Measurements from ENCODE around the gene MYOZ1.
"Not testable (repeated sequence)": the region's sequence is repeated elsewhere in the genome, so short reads cannot be mapped to it uniquely, and the experiment has no call there.

The MYOZ1 gene

GRCh38 chr10:73641328-73642060, at the start of gene MYOZ1:
Gene MYOZ1, minus strand, starts transcription at chr10:73641474. Its CDS starts 1,457 bp downstream, at chr10:73640017.
- no peak for DNase-seq (ENCODE audit: low read depth in 2 of 2)

GRCh38 chr10:73690755-73691154, 49.5 kb upstream of the MYOZ1 start:
- DNase-seq (ENCODE audit: low read depth in 2 of 2), result not testable (repeated sequence)

GRCh38 chr10:73689596-73689995, 48.3 kb upstream of the MYOZ1 start:
- not testable (repeated sequence) for DNase-seq (ENCODE audit: low read depth in 2 of 2)

- DNase-seq (ENCODE audit: low read depth in 2 of 2), result not testable (repeated sequence)
Observed at GRCh38 chr10:73687641-73688040, 46.4 kb upstream of the MYOZ1 start.

- DNase-seq (ENCODE audit: low read depth in 2 of 2), result not testable (repeated sequence)
Observed at GRCh38 chr10:73674546-73674945, 33.3 kb upstream of the MYOZ1 start.

- DNase-seq (ENCODE audit: low read depth in 2 of 2), result not testable (repeated sequence)
Observed at GRCh38 chr10:73668378-73668777, 27.1 kb upstream of the MYOZ1 start.

- DNase-seq (ENCODE audit: low read depth in 2 of 2), result not testable (repeated sequence)
Observed at GRCh38 chr10:73666153-73666809, 25.0 kb upstream of the MYOZ1 start.

- not testable (repeated sequence) for DNase-seq (ENCODE audit: low read depth in 2 of 2)
Observed at GRCh38 chr10:73665581-73665980, 24.3 kb upstream of the MYOZ1 start.

- not testable (repeated sequence) for DNase-seq (ENCODE audit: low read depth in 2 of 2)
Observed at GRCh38 chr10:73664156-73665040, 23.1 kb upstream of the MYOZ1 start.

GRCh38 chr10:73663621-73664020, 22.3 kb upstream of the MYOZ1 start:
- DNase-seq (ENCODE audit: low read depth in 2 of 2), result not testable (repeated sequence)

- DNase-seq (ENCODE audit: low read depth in 2 of 2), result not testable (repeated sequence)
Observed at GRCh38 chr10:73662705-73663104, 21.4 kb upstream of the MYOZ1 start.

- DNase-seq (ENCODE audit: low read depth in 2 of 2), result no peak
Observed at GRCh38 chr10:73655990-73656298, 14.7 kb upstream of the MYOZ1 start, which contains the start of gene SYNPO2L. Gene SYNPO2L, minus strand, starts transcription at chr10:73656029. Its CDS starts 107 bp downstream, at chr10:73655922.

GRCh38 chr10:73655257-73655989, 14.1 kb upstream of the MYOZ1 start:
- no peak for DNase-seq (ENCODE audit: low read depth in 2 of 2)

GRCh38 chr10:73653701-73654100, 12.4 kb upstream of the MYOZ1 start:
- no peak for DNase-seq (ENCODE audit: low read depth in 2 of 2)

GRCh38 chr10:73653195-73653594, 11.9 kb upstream of the MYOZ1 start:
- no peak for DNase-seq (ENCODE audit: low read depth in 2 of 2)

- DNase-seq (ENCODE audit: low read depth in 2 of 2), result no peak
Observed at GRCh38 chr10:73650537-73651331, 9.5 kb upstream of the MYOZ1 start.

- no peak for DNase-seq (ENCODE audit: low read depth in 2 of 2)
Observed at GRCh38 chr10:73649876-73650536, 8.7 kb upstream of the MYOZ1 start.

- DNase-seq (ENCODE audit: low read depth in 2 of 2), result no peak
Observed at GRCh38 chr10:73648975-73649829, 7.9 kb upstream of the MYOZ1 start.

Data from stimulated activated CD4-positive, alpha-beta T cell treated with anti-CD3 and anti-CD28 coated beads, Interleukin-15, amount 100 ng/mL, for 48 hours (primary cell).